Airway epithelial cell (primary cell): Measurements from ENCODE around the gene TNFSF8. TPM values are rescaled to one million over a fixed set of nuclear protein-coding genes. Genes with fewer than 3 reads are reported as not detected.

Source experiments
- total RNA-seq: library from RNA; depleted of rRNA; stranded (reverse); fragments of >200 nt; gene quantifications from 2 replicates; pipeline ENCODE4 v1.2.3, GENCODE V29; 2015

Gene TNFSF8, protein sequence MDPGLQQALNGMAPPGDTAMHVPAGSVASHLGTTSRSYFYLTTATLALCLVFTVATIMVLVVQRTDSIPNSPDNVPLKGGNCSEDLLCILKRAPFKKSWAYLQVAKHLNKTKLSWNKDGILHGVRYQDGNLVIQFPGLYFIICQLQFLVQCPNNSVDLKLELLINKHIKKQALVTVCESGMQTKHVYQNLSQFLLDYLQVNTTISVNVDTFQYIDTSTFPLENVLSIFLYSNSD
- total RNA-seq: not detected in 2 replicates

DNA sequence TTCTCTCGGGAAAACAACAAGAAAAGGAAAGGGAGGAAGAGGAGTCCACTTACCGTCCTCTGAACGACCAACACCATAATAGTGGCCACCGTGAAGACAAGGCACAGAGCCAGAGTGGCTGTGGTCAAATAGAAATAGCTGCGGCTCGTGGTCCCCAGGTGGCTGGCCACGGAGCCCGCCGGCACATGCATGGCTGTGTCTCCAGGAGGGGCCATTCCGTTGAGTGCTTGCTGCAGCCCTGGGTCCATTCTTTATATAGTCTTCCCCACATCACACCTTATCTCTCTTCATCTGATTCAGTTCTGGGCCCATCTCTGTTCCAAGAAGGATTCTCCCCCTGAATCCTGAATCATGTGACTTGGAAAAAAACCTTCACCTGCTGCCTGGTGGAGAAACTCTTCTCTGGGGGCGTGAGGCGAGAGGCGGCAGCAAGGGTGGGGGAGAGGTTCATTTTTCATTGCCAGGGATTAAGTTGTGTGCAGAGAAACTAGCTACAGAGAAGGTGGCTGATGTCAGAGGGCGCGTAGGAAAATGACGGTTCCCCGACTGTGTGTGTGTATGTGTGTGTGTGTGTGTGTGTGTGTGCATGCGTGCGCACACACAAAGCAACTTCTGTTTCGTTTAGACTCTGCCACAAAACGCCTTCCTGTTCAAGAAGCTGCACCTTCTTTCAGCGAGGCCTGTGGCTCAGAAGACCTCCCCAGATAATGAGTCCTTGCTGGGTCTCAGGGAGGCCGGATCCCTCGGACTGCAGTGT is at the start of gene TNFSF8:
TSS of gene TNFSF8 (minus strand) at position 536 of the 757 bp plus-strand sequence. CDS start at position 248, 288 bp downstream.

Other genes with a start within 250 kb of the TNFSF8 start
- not detected in 2 replicates for gene TEX48, start 248.4 kb downstream of the TNFSF8 start, total RNA-seq
- gene TNFSF15, start 124.6 kb downstream of the TNFSF8 start, total RNA-seq: 0.28 and 0.42 TPM in 2 replicates
- gene TNC, start 187.6 kb upstream of the TNFSF8 start, total RNA-seq: 41.8 and 58.9 TPM in 2 replicates